GF-D8 (cell line): ENCODE measurements around the gene SYT17.

ENCODE experiments used
- DNase-seq: peaks from one replicate; lab custom pipeline; 2025; lab: John Stamatoyannopoulos, UW

The SYT17 gene

GRCh38 chr16:19264123-19264673 is 96.2 kb downstream of the SYT17 start:
- no peak for DNase-seq

GRCh38 chr16:19265380-19265930 is 97.4 kb downstream of the SYT17 start:
- DNase-seq = no peak

- DNase-seq = no peak
Observed at GRCh38 chr16:19266774-19267173, 98.7 kb downstream of the SYT17 start.

- no peak for DNase-seq
Observed at GRCh38 chr16:19269098-19269497, 101.1 kb downstream of the SYT17 start.

GRCh38 chr16:19274165-19274797 is 106.2 kb downstream of the SYT17 start:
- DNase-seq = no peak

- no peak for DNase-seq
Observed at GRCh38 chr16:19278403-19278802, 110.4 kb downstream of the SYT17 start.

GRCh38 chr16:19281246-19281645 is 113.2 kb downstream of the SYT17 start:
- no peak for DNase-seq

- no peak for DNase-seq
Observed at GRCh38 chr16:19282101-19282500, 114.1 kb downstream of the SYT17 start.

- DNase-seq = no peak
Observed at GRCh38 chr16:19283637-19284036, 115.6 kb downstream of the SYT17 start.

- DNase-seq = no peak
Observed at GRCh38 chr16:19284207-19284606, 116.2 kb downstream of the SYT17 start.

- no peak for DNase-seq
Observed at GRCh38 chr16:19285431-19285830, 117.4 kb downstream of the SYT17 start, which contains the start of gene CLEC19A. TSS of gene CLEC19A (plus strand) at chr16:19285731. CDS start at chr16:19285852, 121 bp downstream.

- no peak for DNase-seq
Observed at GRCh38 chr16:19286827-19287226, 118.8 kb downstream of the SYT17 start.

GRCh38 chr16:19287241-19287640 is 119.2 kb downstream of the SYT17 start:
- DNase-seq = no peak

GRCh38 chr16:19288872-19289799 is 121.1 kb downstream of the SYT17 start:
- no peak for DNase-seq

GRCh38 chr16:19289811-19290485 is 121.9 kb downstream of the SYT17 start:
- no peak for DNase-seq

GRCh38 chr16:19290860-19291259 is 122.8 kb downstream of the SYT17 start:
- DNase-seq = no peak

GRCh38 chr16:19291475-19291874 is 123.4 kb downstream of the SYT17 start:
- no peak for DNase-seq

GRCh38 chr16:19292186-19292585 is 124.1 kb downstream of the SYT17 start:
- no peak for DNase-seq

- DNase-seq = no peak
Observed at GRCh38 chr16:19294156-19294649, 126.2 kb downstream of the SYT17 start.

GRCh38 chr16:19295393-19295792 is 127.4 kb downstream of the SYT17 start:
- DNase-seq = no peak

GRCh38 chr16:19297454-19297853 is 129.4 kb downstream of the SYT17 start:
- no peak for DNase-seq

GRCh38 chr16:19299565-19299964 is 131.5 kb downstream of the SYT17 start:
- DNase-seq = no peak
